HEK293 (cell line): ENCODE data around the gene CRYBA2.

Experiments
- CTCF ChIA-PET: fragments of 350-600 bp; formaldehyde crosslinking; extraction: SDS; loops from one replicate; lab custom pipeline; 2021; ENCODE audit warnings: antibody characterized with exemption; lab: Yijun Ruan, JAX
- POLR2A ChIA-PET: fragments of 300-600 bp; formaldehyde crosslinking; extraction: SDS; loops from one replicate; lab custom pipeline; 2020; ENCODE audit warnings: antibody characterized with exemption, inconsistent platforms; lab: Yijun Ruan, JAX
- H3K27ac ChIP-seq: fragments of 200-500 bp; sonication (Bioruptor generic); 2 replicates; pipeline ENCODE4 v1.5.1; 2014; ENCODE audit warnings: low read depth, low read length, control low read depth, inconsistent platforms; ENCODE audit errors: extremely low read depth
- H3K36me3 ChIP-seq, 2 experiments: fragments of 200-500 bp in 1 of 2; sonication (Bioruptor generic) in 1 of 2; 1 replicate in 1 of 2; 2 replicates in 1 of 2; pipeline ENCODE4 v1.5.1; 2014 to 2017; ENCODE audit warnings: inconsistent platforms in 2 of 2, low read length in 2 of 2; ENCODE audit not compliant: control insufficient read depth in 2 of 2, insufficient read depth in 1 of 2
- H3K4me1 ChIP-seq: fragments of 200-500 bp; sonication (Bioruptor generic); 2 replicates; pipeline ENCODE4 v1.5.1; 2014; ENCODE audit warnings: mild to moderate bottlenecking, low read length, inconsistent platforms; ENCODE audit not compliant: control insufficient read depth, insufficient read depth
- H3K4me3 ChIP-seq: 2 replicates; pipeline ENCODE4 v1.5.1; 2011; ENCODE audit warnings: low read depth, mild to moderate bottlenecking, control low read depth, low read length, moderate library complexity
- H3K9me3 ChIP-seq: fragments of 200-500 bp; sonication (Bioruptor generic); 2 replicates; pipeline ENCODE4 v1.5.1; 2014; ENCODE audit warnings: low read depth, low read length, inconsistent platforms; ENCODE audit not compliant: control insufficient read depth, insufficient read depth
- GLI4 ChIP-seq: fragments of 450-650 bp; formaldehyde crosslinking; IDR thresholded peaks from 2 replicates; pipeline ENCODE4 v1.5.1; 2016; ENCODE audit warnings: missing biosample characterization, missing genetic modification characterization
- GLIS1 ChIP-seq: fragments of 450-650 bp; formaldehyde crosslinking; IDR thresholded peaks from 2 replicates; pipeline ENCODE4 v1.5.1; 2016; ENCODE audit warnings: missing biosample characterization, missing genetic modification characterization
- IKZF3 ChIP-seq: fragments of 450-650 bp; IDR thresholded peaks from 2 replicates; pipeline ENCODE4 v1.5.0; 2018; ENCODE audit warnings: missing biosample characterization, mild to moderate bottlenecking, missing genetic modification characterization, moderate library complexity
- KLF9 ChIP-seq: fragments of 450-650 bp; formaldehyde crosslinking; IDR thresholded peaks from 2 replicates; pipeline ENCODE4 v1.5.1; 2016; ENCODE audit warnings: missing biosample characterization, missing genetic modification characterization, low read depth
- SP2 ChIP-seq: fragments of 450-650 bp; formaldehyde crosslinking; IDR thresholded peaks from 2 replicates; pipeline ENCODE4 v1.5.1; 2016; ENCODE audit warnings: missing biosample characterization, missing genetic modification characterization
- SP7 ChIP-seq: fragments of 450-650 bp; formaldehyde crosslinking; IDR thresholded peaks from 2 replicates; pipeline ENCODE4 v1.5.1; 2016; ENCODE audit warnings: missing biosample characterization, missing genetic modification characterization
- ZBTB17 ChIP-seq: fragments of 450-650 bp; formaldehyde crosslinking; IDR thresholded peaks from 2 replicates; pipeline ENCODE4 v1.5.1; 2016; ENCODE audit warnings: missing biosample characterization, missing genetic modification characterization
- ZEB2 ChIP-seq: fragments of 450-650 bp; formaldehyde crosslinking; IDR thresholded peaks from 2 replicates; pipeline ENCODE4 v1.5.1; 2016; ENCODE audit warnings: missing biosample characterization, missing genetic modification characterization
- ZIC2 ChIP-seq: fragments of 450-650 bp; formaldehyde crosslinking; IDR thresholded peaks from 2 replicates; pipeline ENCODE4 v1.5.1; 2016; ENCODE audit warnings: missing biosample characterization, missing genetic modification characterization
- ZNF10 ChIP-seq: fragments of 450-650 bp; formaldehyde crosslinking; IDR thresholded peaks from 2 replicates; pipeline ENCODE4 v1.5.1; 2017; ENCODE audit warnings: missing biosample characterization, missing genetic modification characterization
- ZNF132 ChIP-seq: fragments of 450-650 bp; formaldehyde crosslinking; IDR thresholded peaks from 2 replicates; pipeline ENCODE4 v1.5.1; 2017; ENCODE audit warnings: missing biosample characterization, missing genetic modification characterization, borderline replicate concordance
- ZNF221 ChIP-seq: fragments of 450-650 bp; formaldehyde crosslinking; IDR thresholded peaks from 2 replicates; pipeline ENCODE4 v1.5.1; 2017; ENCODE audit warnings: missing biosample characterization, missing genetic modification characterization, borderline replicate concordance
- ZNF341 ChIP-seq: fragments of 450-650 bp; formaldehyde crosslinking; IDR thresholded peaks from 2 replicates; pipeline ENCODE4; 2016; ENCODE audit warnings: low read depth, missing biosample characterization, missing genetic modification characterization
- ZNF350 ChIP-seq: fragments of 450-650 bp; formaldehyde crosslinking; IDR thresholded peaks from 2 replicates; pipeline ENCODE4 v1.5.0; 2017; ENCODE audit warnings: missing biosample characterization, mild to moderate bottlenecking, missing genetic modification characterization
- ZNF48 ChIP-seq: fragments of 450-650 bp; formaldehyde crosslinking; IDR thresholded peaks from 2 replicates; pipeline ENCODE4 v1.5.1; 2016; ENCODE audit warnings: missing biosample characterization, missing genetic modification characterization
- ZNF514 ChIP-seq: fragments of 450-650 bp; formaldehyde crosslinking; IDR thresholded peaks from 2 replicates; pipeline ENCODE4 v1.5.1; 2016; ENCODE audit warnings: missing biosample characterization, missing genetic modification characterization
- ZNF560 ChIP-seq: fragments of 450-650 bp; formaldehyde crosslinking; IDR thresholded peaks from 2 replicates; pipeline ENCODE4 v1.5.1; 2017; ENCODE audit warnings: missing biosample characterization, missing genetic modification characterization, borderline replicate concordance
- ZNF585B ChIP-seq: fragments of 450-650 bp; formaldehyde crosslinking; IDR thresholded peaks from 2 replicates; pipeline ENCODE4 v1.5.1; 2016; ENCODE audit warnings: missing biosample characterization, missing genetic modification characterization
- ZNF600 ChIP-seq: fragments of 450-650 bp; formaldehyde crosslinking; IDR thresholded peaks from 2 replicates; pipeline ENCODE4 v1.5.1; 2016; ENCODE audit warnings: missing biosample characterization, missing genetic modification characterization
- ZNF654 ChIP-seq: fragments of 450-650 bp; formaldehyde crosslinking; IDR thresholded peaks from 2 replicates; pipeline ENCODE4 v1.5.1; 2016; ENCODE audit warnings: low read depth, missing biosample characterization, missing genetic modification characterization
- ZNF837 ChIP-seq: fragments of 450-650 bp; formaldehyde crosslinking; IDR thresholded peaks from 2 replicates; pipeline ENCODE4 v1.5.1; 2016; ENCODE audit warnings: missing biosample characterization, missing genetic modification characterization
- TF ChIP-seq, protein P1 (sequence below): fragments of 450-650 bp; formaldehyde crosslinking; IDR thresholded peaks from 2 replicates; pipeline ENCODE4 v1.5.1; 2016; ENCODE audit warnings: missing biosample characterization, missing genetic modification characterization, low read depth
- TF ChIP-seq, protein P2 (sequence below): fragments of 450-650 bp; formaldehyde crosslinking; IDR thresholded peaks from 2 replicates; pipeline ENCODE4 v1.5.1; 2016; ENCODE audit warnings: missing biosample characterization, missing genetic modification characterization
- TF ChIP-seq, protein P3 (sequence below): fragments of 450-650 bp; formaldehyde crosslinking; IDR thresholded peaks from 2 replicates; pipeline ENCODE4 v1.5.1; 2016; ENCODE audit warnings: missing biosample characterization, missing genetic modification characterization

CRYBA2 gene

DNA sequence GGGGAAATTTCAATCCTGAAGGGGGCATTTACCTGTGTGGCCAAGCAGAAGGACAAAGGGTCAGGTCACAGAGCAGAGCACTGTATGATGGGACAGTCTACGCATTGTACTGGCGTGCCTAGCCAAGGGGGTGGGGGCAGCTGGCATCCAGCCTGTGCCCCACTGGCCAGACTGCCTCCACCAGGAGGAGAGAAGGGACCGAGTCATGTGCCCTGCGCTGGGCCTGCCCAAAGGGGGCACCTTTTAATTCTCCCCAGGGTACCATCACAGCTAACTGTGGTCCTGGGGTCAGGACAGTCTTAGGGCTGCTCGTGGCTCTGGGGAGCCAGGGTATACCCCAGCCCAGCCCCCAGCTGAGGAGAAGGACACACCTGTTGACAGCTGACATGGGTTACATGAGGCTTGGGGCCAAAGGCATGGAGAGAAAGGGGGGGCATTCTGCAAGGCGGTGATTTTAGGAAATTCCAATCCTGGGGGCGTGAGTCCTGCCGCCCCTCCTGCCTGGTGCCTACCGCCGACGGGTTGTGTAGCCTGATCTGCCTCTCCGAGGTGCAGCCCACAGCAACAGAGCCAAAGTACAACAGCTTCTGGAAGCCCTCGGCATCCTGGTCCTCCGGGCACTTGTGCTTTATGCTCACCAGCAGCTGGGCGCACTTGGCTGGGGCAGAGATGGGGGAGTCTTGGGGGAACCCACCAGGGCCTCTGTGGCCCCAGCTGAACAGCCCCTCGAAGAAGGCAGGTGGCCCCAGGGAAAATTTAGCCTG, 37.1 kb upstream of the CRYBA2 start (continued):
- TF ChIP-seq, protein P1, sequence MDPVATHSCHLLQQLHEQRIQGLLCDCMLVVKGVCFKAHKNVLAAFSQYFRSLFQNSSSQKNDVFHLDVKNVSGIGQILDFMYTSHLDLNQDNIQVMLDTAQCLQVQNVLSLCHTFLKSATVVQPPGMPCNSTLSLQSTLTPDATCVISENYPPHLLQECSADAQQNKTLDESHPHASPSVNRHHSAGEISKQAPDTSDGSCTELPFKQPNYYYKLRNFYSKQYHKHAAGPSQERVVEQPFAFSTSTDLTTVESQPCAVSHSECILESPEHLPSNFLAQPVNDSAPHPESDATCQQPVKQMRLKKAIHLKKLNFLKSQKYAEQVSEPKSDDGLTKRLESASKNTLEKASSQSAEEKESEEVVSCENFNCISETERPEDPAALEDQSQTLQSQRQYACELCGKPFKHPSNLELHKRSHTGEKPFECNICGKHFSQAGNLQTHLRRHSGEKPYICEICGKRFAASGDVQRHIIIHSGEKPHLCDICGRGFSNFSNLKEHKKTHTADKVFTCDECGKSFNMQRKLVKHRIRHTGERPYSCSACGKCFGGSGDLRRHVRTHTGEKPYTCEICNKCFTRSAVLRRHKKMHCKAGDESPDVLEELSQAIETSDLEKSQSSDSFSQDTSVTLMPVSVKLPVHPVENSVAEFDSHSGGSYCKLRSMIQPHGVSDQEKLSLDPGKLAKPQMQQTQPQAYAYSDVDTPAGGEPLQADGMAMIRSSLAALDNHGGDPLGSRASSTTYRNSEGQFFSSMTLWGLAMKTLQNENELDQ = no peak
- no peak for TF ChIP-seq ZNF221
- no peak for TF ChIP-seq SP2 (tag by site-specific recombination)
- TF ChIP-seq ZNF514 (tag by site-specific recombination) = no peak
- TF ChIP-seq ZNF585B = no peak
- no peak for TF ChIP-seq ZNF132
- no peak for TF ChIP-seq ZNF350 (tag by site-specific recombination)

DNA sequence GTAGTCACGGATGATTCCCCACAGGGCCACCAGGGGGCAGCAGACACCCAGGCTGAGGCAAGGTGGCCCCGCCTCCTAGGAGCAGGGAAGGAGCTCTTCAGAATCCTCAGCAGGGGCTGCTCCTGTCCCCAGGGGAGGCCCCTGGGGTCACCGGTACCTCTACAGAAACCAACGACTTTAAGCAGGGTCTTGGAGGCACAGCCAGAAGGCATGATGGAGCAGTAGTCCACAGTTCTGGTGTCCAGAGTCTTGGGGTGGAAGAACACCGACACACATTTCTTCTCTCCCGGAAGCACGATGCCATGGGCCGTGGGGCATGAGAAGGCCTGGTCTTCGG, 36.6 kb upstream of the CRYBA2 start:
- POLR2A ChIA-PET = interaction anchor here (1.0 kb wide), 1 partner anchor 125 kb away, joined by 5 read pairs; no protein-coding TSS in a partner anchor
- no peak overlapping the region for H3K27ac ChIP-seq
- H3K4me3 ChIP-seq = no peak overlapping the region
- CTCF ChIA-PET = interaction anchor here (0.5 to 4.6 kb wide), 68 partner anchors 9 to 359 kb away, joined by 3 to 119 read pairs (median 5); partner anchors contain the start of gene CFAP65
- H3K9me3 ChIP-seq = no peaks in the 10 kb centered on the region
- H3K36me3 ChIP-seq = no peaks in the 10 kb centered on the region
- H3K4me1 ChIP-seq = no peaks in the 10 kb centered on the region
- TF ChIP-seq GLIS1 = peak; percentile 67
- TF ChIP-seq KLF9 (tag by site-specific recombination) = peak; percentile 59; the same call in 1 of the 2 replicates
- no peak for TF ChIP-seq GLI4
- TF ChIP-seq ZNF48 (tag by site-specific recombination) = no peak
- TF ChIP-seq ZNF10 (tag by site-specific recombination) = peak; percentile 89
- no peak for TF ChIP-seq SP7 (tag by site-specific recombination)
- TF ChIP-seq, protein P2, sequence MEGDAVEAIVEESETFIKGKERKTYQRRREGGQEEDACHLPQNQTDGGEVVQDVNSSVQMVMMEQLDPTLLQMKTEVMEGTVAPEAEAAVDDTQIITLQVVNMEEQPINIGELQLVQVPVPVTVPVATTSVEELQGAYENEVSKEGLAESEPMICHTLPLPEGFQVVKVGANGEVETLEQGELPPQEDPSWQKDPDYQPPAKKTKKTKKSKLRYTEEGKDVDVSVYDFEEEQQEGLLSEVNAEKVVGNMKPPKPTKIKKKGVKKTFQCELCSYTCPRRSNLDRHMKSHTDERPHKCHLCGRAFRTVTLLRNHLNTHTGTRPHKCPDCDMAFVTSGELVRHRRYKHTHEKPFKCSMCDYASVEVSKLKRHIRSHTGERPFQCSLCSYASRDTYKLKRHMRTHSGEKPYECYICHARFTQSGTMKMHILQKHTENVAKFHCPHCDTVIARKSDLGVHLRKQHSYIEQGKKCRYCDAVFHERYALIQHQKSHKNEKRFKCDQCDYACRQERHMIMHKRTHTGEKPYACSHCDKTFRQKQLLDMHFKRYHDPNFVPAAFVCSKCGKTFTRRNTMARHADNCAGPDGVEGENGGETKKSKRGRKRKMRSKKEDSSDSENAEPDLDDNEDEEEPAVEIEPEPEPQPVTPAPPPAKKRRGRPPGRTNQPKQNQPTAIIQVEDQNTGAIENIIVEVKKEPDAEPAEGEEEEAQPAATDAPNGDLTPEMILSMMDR (tag by site-specific recombination) = peak; percentile 93
- 0 out of 2 replicates have a peak, but pooled peaks have one; percentile 16 for TF ChIP-seq IKZF3
- peak; percentile 53 for TF ChIP-seq ZIC2
- TF ChIP-seq ZNF654 = peak; percentile 73

DNA sequence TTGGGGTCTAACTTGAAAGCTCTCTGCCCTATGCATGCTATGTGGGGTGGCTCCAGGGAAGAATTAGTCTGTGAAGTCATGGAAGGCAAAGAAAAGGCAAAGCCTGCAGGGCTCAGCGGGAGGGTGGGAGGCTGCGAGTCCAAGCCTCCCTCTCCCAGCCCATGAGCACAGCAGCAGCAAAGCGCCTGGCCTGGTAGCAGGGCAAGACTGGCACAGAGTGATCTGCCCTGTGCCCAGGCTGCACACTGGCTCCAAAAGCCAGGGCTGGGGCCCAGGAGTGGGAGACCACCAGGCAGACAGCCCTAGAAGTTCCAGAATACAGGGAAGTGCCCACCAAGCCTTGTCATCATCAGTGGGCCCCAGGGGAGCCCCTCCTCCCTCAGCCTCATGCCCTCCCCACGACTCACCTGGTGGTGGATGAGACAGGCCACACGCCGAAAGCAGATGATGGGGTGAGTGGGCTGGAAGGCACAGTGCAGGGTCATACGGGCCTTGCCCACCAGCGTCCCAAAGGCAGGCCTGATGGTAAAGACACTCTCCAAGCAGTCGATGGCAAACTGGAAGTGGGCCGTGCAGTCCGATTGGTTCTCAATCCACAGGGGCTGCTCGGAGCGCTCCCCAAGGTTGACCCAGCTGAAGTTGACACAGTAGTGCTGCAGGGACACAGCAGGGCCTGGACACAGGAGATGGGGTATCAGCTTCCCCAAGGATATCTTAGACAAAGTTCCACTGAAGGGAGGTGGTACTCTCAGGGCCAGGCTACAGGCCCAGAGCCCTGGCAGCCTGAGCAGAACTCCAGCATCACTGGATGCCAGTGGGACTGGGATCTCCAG, 36.0 kb upstream of the CRYBA2 start:
- no peak for TF ChIP-seq ZNF600 (tag by site-specific recombination)
- TF ChIP-seq ZNF837 (tag by site-specific recombination) = no peak
- no peak for TF ChIP-seq ZNF341 (tag by site-specific recombination)
- TF ChIP-seq ZBTB17 = peak; percentile 43; the same call in 1 of the 2 replicates
- no peak for TF ChIP-seq ZNF560 (tag by site-specific recombination)
- TF ChIP-seq, protein P3, sequence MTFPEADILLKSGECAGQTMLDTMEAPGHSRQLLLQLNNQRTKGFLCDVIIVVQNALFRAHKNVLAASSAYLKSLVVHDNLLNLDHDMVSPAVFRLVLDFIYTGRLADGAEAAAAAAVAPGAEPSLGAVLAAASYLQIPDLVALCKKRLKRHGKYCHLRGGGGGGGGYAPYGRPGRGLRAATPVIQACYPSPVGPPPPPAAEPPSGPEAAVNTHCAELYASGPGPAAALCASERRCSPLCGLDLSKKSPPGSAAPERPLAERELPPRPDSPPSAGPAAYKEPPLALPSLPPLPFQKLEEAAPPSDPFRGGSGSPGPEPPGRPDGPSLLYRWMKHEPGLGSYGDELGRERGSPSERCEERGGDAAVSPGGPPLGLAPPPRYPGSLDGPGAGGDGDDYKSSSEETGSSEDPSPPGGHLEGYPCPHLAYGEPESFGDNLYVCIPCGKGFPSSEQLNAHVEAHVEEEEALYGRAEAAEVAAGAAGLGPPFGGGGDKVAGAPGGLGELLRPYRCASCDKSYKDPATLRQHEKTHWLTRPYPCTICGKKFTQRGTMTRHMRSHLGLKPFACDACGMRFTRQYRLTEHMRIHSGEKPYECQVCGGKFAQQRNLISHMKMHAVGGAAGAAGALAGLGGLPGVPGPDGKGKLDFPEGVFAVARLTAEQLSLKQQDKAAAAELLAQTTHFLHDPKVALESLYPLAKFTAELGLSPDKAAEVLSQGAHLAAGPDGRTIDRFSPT (tag by site-specific recombination) = no peak
- no peak for TF ChIP-seq ZEB2
- H3K27ac ChIP-seq = no peak overlapping the region
- POLR2A ChIA-PET = interaction anchor here (1.0 kb wide), 1 partner anchor 125 kb away, joined by 5 read pairs; no protein-coding TSS in a partner anchor
- H3K36me3 ChIP-seq = no peaks in the 10 kb centered on the region
- H3K4me3 ChIP-seq = no peak overlapping the region
- CTCF ChIA-PET = interaction anchor here (0.6 to 4.6 kb wide), 69 partner anchors 9 to 360 kb away, joined by 3 to 119 read pairs (median 4); partner anchors contain the start of gene CFAP65
- no peaks in the 10 kb centered on the region for H3K9me3 ChIP-seq
- H3K4me1 ChIP-seq = no peaks in the 10 kb centered on the region
